ENCODE results near the gene HK1.
A peak's percentile ranks its signal among the peaks of the same experiment; 100 is the strongest.
"Not testable (repeated sequence)": the region's sequence is repeated elsewhere in the genome, so short reads cannot be mapped to it uniquely, and the experiment has no call there.

HK1 gene

DNA sequence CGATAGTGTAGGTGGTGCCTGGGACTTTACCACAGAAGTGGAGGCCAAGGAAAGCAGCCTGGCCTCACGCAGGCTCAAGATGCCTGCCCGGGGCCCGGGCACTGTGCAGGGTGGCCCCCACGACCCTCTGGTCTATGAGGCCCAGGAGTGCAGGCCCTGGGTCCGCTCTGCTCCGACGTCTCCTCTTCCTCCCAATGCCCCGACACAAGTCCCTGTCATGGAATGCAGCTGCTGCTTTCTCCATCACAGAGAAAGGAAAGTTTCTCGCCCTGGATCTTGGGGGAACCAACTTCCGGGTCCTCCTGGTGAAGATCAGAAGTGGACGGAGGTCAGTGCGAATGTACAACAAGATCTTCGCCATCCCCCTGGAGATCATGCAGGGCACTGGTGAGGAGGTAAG is 28.3 kb upstream of the HK1 start:
- Histone ChIP-seq H3K27ac (ENCODE audit: extremely low read depth, low read depth, low read length) (no peak overlapping the region), H3K4me3 (ENCODE audit: low read depth, low read length) (no peak overlapping the region), H3K36me3 (ENCODE audit: control insufficient read depth in 2 of 2, insufficient read depth in 1 of 2, low read length in 2 of 2) (no peaks in the 10 kb centered on the region), H3K4me1 (ENCODE audit: control insufficient read depth, insufficient read depth, low read length) (no peaks in the 10 kb centered on the region), H3K9me3 (ENCODE audit: control insufficient read depth, insufficient read depth, low read depth, low read length) (no peaks in the 10 kb centered on the region)
- TF ChIP-seq ZNF26 (tag by site-specific recombination; IDR thresholded peaks at IDR 0.05) (no peak), ZNF830 (tag by site-specific recombination; IDR thresholded peaks at IDR 0.05; ENCODE audit: low read depth) (no peak), ZNF266 (tag by site-specific recombination; IDR thresholded peaks at IDR 0.05; ENCODE audit: low read depth) (no peak), ZNF658 (tag by site-specific recombination; IDR thresholded peaks at IDR 0.05) (no peak), ZBTB21 (tag by site-specific recombination; IDR thresholded peaks at IDR 0.05) (no peak), BCL11A (tag by site-specific recombination; IDR thresholded peaks at IDR 0.05; ENCODE audit: low read depth) (no peak), ZNF132 (tag by site-specific recombination; IDR thresholded peaks at IDR 0.05; ENCODE audit: borderline replicate concordance) (no peak), ELK4 (IDR thresholded peaks at IDR 0.05; ENCODE audit: borderline replicate concordance, low read depth, low read length) (no peak), OSR2 (tag by site-specific recombination; IDR thresholded peaks at IDR 0.05) (no peak), ZNF423 (tag by site-specific recombination; IDR thresholded peaks at IDR 0.05) (no peak), ZNF701 (tag by site-specific recombination; IDR thresholded peaks at IDR 0.05) (no peak)
- POLR2A ChIA-PET, result no interaction called here
- CTCF ChIA-PET, result no interaction called here

DNA sequence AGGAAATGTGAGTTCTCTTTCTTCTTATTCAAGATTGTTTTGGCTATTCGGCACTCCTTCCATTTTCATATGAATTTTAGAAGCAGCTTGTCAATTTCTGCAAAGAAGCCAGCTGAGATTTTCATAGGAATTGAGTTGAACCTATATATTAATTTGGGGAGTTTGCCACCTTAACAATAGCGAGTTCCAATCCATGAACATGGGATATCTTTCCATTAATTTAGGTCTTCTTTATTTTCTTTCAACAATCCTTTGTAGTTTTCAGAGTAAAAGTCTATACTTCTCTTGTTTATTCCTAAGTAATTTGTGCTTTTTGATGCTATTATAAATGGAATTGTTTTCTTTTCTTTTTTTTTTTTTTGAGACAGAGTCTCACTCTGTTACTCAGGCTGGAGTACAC is 26.9 kb upstream of the HK1 start:
- H3K9me3 ChIP-seq (ENCODE audit: control insufficient read depth, insufficient read depth, low read depth, low read length); POLR2A ChIA-PET; H3K4me1 ChIP-seq (ENCODE audit: control insufficient read depth, insufficient read depth, low read length); H3K36me3 ChIP-seq (ENCODE audit: control insufficient read depth in 2 of 2, insufficient read depth in 1 of 2, low read length in 2 of 2); H3K4me3 ChIP-seq (ENCODE audit: low read depth, low read length); H3K27ac ChIP-seq (ENCODE audit: extremely low read depth, low read depth, low read length): not testable (repeated sequence)
- CTCF ChIA-PET, result interaction anchor here (0.7 kb wide), 1 partner anchor 8 kb away, joined by 6 read pairs; no protein-coding TSS in a partner anchor
- TF ChIP-seq ZNF248 (tag by site-specific recombination; IDR thresholded peaks at IDR 0.05), result peak; percentile 91

- H3K36me3 ChIP-seq (ENCODE audit: control insufficient read depth in 2 of 2, insufficient read depth in 1 of 2, low read length in 2 of 2), result no peaks in the 10 kb centered on the region
- no peaks in the 10 kb centered on the region for H3K9me3 ChIP-seq (ENCODE audit: control insufficient read depth, insufficient read depth, low read depth, low read length)
- no peaks in the 10 kb centered on the region for H3K4me1 ChIP-seq (ENCODE audit: control insufficient read depth, insufficient read depth, low read length)
- no peak for TF ChIP-seq ZNF48 (tag by site-specific recombination; IDR thresholded peaks at IDR 0.05)
- no peak for TF ChIP-seq ZNF600 (tag by site-specific recombination; IDR thresholded peaks at IDR 0.05)
- no peak for TF ChIP-seq ZNF510 (tag by site-specific recombination; IDR thresholded peaks at IDR 0.05; ENCODE audit: insufficient replicate concordance)
- no peak for TF ChIP-seq ZNF426 (tag by site-specific recombination; IDR thresholded peaks at IDR 0.05)
- TF ChIP-seq ZNF175 (tag by site-specific recombination; IDR thresholded peaks at IDR 0.05), result no peak
- no peak for TF ChIP-seq ZNF571 (tag by site-specific recombination; IDR thresholded peaks at IDR 0.05)
- no peak for TF ChIP-seq ZNF366 (tag by site-specific recombination; conservative IDR thresholded peaks at IDR 0.05)
- TF ChIP-seq ZNF132 (tag by site-specific recombination; IDR thresholded peaks at IDR 0.05; ENCODE audit: borderline replicate concordance), result no peak
- no peak for TF ChIP-seq ZNF223 (tag by site-specific recombination; IDR thresholded peaks at IDR 0.05)
- TF ChIP-seq ZNF664 (tag by site-specific recombination; IDR thresholded peaks at IDR 0.05), result no peak
- TF ChIP-seq ZBTB1 (tag by site-specific recombination; IDR thresholded peaks at IDR 0.05), result no peak
- no peak for TF ChIP-seq ZNF266 (tag by site-specific recombination; IDR thresholded peaks at IDR 0.05; ENCODE audit: low read depth)
- TF ChIP-seq WT1 (tag by site-specific recombination; IDR thresholded peaks at IDR 0.05), result no peak
- TF ChIP-seq RBAK (tag by site-specific recombination; IDR thresholded peaks at IDR 0.05), result no peak
- no peak for TF ChIP-seq BCL11B (tag by site-specific recombination; IDR thresholded peaks at IDR 0.05; ENCODE audit: low read depth)
- TF ChIP-seq ZNF513 (tag by site-specific recombination; IDR thresholded peaks at IDR 0.05), result no peak
- TF ChIP-seq PBX3 (CRISPR knock-in tag; IDR thresholded peaks at IDR 0.05), result no peak
- TF ChIP-seq, protein P1, sequence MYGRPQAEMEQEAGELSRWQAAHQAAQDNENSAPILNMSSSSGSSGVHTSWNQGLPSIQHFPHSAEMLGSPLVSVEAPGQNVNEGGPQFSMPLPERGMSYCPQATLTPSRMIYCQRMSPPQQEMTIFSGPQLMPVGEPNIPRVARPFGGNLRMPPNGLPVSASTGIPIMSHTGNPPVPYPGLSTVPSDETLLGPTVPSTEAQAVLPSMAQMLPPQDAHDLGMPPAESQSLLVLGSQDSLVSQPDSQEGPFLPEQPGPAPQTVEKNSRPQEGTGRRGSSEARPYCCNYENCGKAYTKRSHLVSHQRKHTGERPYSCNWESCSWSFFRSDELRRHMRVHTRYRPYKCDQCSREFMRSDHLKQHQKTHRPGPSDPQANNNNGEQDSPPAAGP (tag by site-specific recombination; IDR thresholded peaks at IDR 0.05), result no peak
- no peak overlapping the region for H3K4me3 ChIP-seq (ENCODE audit: low read depth, low read length)
- CTCF ChIA-PET, result interaction anchor here (0.7 to 1.4 kb wide), 2 partner anchors 10 to 15 kb away, joined by 3 read pairs; no protein-coding TSS in a partner anchor
- no peak overlapping the region for H3K27ac ChIP-seq (ENCODE audit: extremely low read depth, low read depth, low read length)
- POLR2A ChIA-PET, result no interaction called here
Measured at GRCh38 chr10:69253171-69253570, 25.1 kb upstream of the HK1 start.

Measured in HEK293 (cell line).